Upper lobe of left lung (tissue), 6 donors: ENCODE results near the gene PLAGL1. TPM values are rescaled to one million over a fixed set of nuclear protein-coding genes. Genes with fewer than 3 reads are reported as not detected.

Experiments used
- ATAC-seq, 2 donors: fragments of 200-7000 bp; cut with Tn5 transposase; one replicate each; pipeline ENCODE4 v1.9.1; 2022; ENCODE audit warnings: mild to moderate bottlenecking in 2 of 2, moderate library complexity in 2 of 2; ENCODE audit not compliant: low FRiP score in 2 of 2
- DNase-seq, 2 donors: peaks; one replicate each; pipeline ENCODE4 v3.0.0-alpha.2; 2019 to 2020
- H3K27ac ChIP-seq, 4 donors: fragments of 200-600 bp; sonication (generic); one replicate each; pipeline ENCODE4 v1.5.1; 2016 to 2019
- H3K27me3 ChIP-seq, 4 donors: fragments of 200-600 bp; sonication (generic); one replicate each; pipeline ENCODE4 v1.5.1; 2017 to 2019
- H3K36me3 ChIP-seq, 4 donors: fragments of 200-600 bp; sonication (generic); one replicate each; pipeline ENCODE4 v1.5.1; 2016 to 2019
- H3K4me1 ChIP-seq, 4 donors: fragments of 200-600 bp; sonication (generic); one replicate each; pipeline ENCODE4 v1.5.1; 2018 to 2019
- H3K4me3 ChIP-seq, 4 donors: fragments of 200-600 bp; sonication (generic); one replicate each; pipeline ENCODE4 v1.5.1; 2017 to 2019; ENCODE audit warnings: mild to moderate bottlenecking in 2 of 4, moderate library complexity in 1 of 4
- H3K9me3 ChIP-seq, 4 donors: fragments of 200-600 bp; sonication (generic); one replicate each; pipeline ENCODE4 v1.5.1; 2018 to 2019
- CTCF ChIP-seq, 6 experiments: fragments of 450-650 bp in 4 of 6; fragments of 200-600 bp in 2 of 6; sonication (generic) in 2 of 6; IDR thresholded peaks; one replicate each; pipeline ENCODE4 v1.5.1; 2016 to 2019; ENCODE audit warnings: antibody characterized with exemption in 6 of 6
- EP300 ChIP-seq, 4 donors: sonication (generic); formaldehyde crosslinking; IDR thresholded peaks; one replicate each; pipeline ENCODE4 v1.5.1; 2017; ENCODE audit warnings: antibody characterized with exemption in 4 of 4, control low read depth in 2 of 4
- POLR2A ChIP-seq, 4 donors: fragments of 450-650 bp; IDR thresholded peaks; one replicate each; pipeline ENCODE4 v1.5.1; 2016 to 2017; ENCODE audit warnings: antibody characterized with exemption in 4 of 4, mild to moderate bottlenecking in 2 of 4
- POLR2AphosphoS5 ChIP-seq, 2 donors: sonication (generic); formaldehyde crosslinking; IDR thresholded peaks; one replicate each; pipeline ENCODE4 v1.5.1; 2017; ENCODE audit warnings: antibody characterized with exemption in 2 of 2
- WGBS, 2 donors: methylation state at CpG; one replicate each; pipeline ENCODE4 v1.1.5; 2017 to 2018; 5-methylcytosine and 5-hydroxymethylcytosine counted together
- total RNA-seq, 6 donors: library from RNA; depleted of rRNA in 4 of 6; stranded (reverse); fragments of >200 nt in 4 of 6; gene quantifications; one replicate each; pipeline versions ENCODE4 v1.1.0 to v1.2.1, GENCODE V29; 2016 to 2021
- donor health status: DM: no; HTN: no; CAD: no; lungs with moderate emphysema.
- donor health status: DM: no; HTN: yes; CAD: no; lungs with severe emphysema.

The PLAGL1 gene
- total RNA-seq, 6 donors from 2014 or later, result 22.5 to 47.5 (median 35.4) TPM

- no peak for DNase-seq
- peaks cover 0 to 3% (median 0%) of the 10 kb centered on the region in 4 donors for H3K9me3 ChIP-seq
- 33 to 35% methylated on average over 4 of the region's 4 CpGs for WGBS, 2 donors
- TF ChIP-seq EP300 (IDR thresholded peaks at IDR 0.05) (no peak), POLR2A (IDR thresholded peaks at IDR 0.05) (no peak), POLR2AphosphoS5 (IDR thresholded peaks at IDR 0.05) (no peak), CTCF (IDR thresholded peaks at IDR 0.05) (no peak)
- no peak overlapping the region for H3K4me3 ChIP-seq
- no peak overlapping the region for H3K27ac ChIP-seq
- ATAC-seq, result peak in 1 of 2 donors; percentile 69
- no peaks in the 10 kb centered on the region for H3K27me3 ChIP-seq
- H3K36me3 ChIP-seq, result no peaks in the 10 kb centered on the region
- H3K4me1 ChIP-seq, result peaks cover 0 to 13% (median 8%) of the 10 kb centered on the region in 4 donors
These were observed 26.0 kb upstream of the PLAGL1 start for GRCh38 chr6:144033816-144034735.

- no peak for ATAC-seq
- TF ChIP-seq EP300 (IDR thresholded peaks at IDR 0.05), result no peak
- TF ChIP-seq POLR2AphosphoS5 (IDR thresholded peaks at IDR 0.05), result no peak
- TF ChIP-seq CTCF (IDR thresholded peaks at IDR 0.05), result no peak
- TF ChIP-seq POLR2A (IDR thresholded peaks at IDR 0.05), result no peak
- Histone ChIP-seq H3K4me3 (no peak overlapping the region), H3K9me3 (peaks cover 0 to 3% (median 0%) of the 10 kb centered on the region in 4 donors), H3K4me1 (no peaks in the 10 kb centered on the region), H3K27me3 (no peaks in the 10 kb centered on the region), H3K27ac (no peak overlapping the region), H3K36me3 (no peaks in the 10 kb centered on the region)
- 53 to 59% methylated on average over 3 of the region's 3 CpGs for WGBS, 2 donors
- no peak for DNase-seq
These were observed 21.4 kb upstream of the PLAGL1 start for GRCh38 chr6:144029452-144029851.

GRCh38 chr6:144027932-144028587, 20.0 kb upstream of the PLAGL1 start:
- no peak overlapping the region for H3K4me3 ChIP-seq
- H3K27me3 ChIP-seq, result no peaks in the 10 kb centered on the region
- H3K36me3 ChIP-seq, result no peaks in the 10 kb centered on the region
- DNase-seq, result no peak
- ATAC-seq, result no peak
- H3K4me1 ChIP-seq, result no peaks in the 10 kb centered on the region
- no peak for TF ChIP-seq EP300 (IDR thresholded peaks at IDR 0.05)
- TF ChIP-seq POLR2A (IDR thresholded peaks at IDR 0.05), result no peak
- TF ChIP-seq POLR2AphosphoS5 (IDR thresholded peaks at IDR 0.05), result no peak
- no peak for TF ChIP-seq CTCF (IDR thresholded peaks at IDR 0.05)
- H3K27ac ChIP-seq, result no peak overlapping the region
- no peaks in the 10 kb centered on the region for H3K9me3 ChIP-seq

- ATAC-seq, result no peak
- Histone ChIP-seq H3K27me3 (no peaks in the 10 kb centered on the region), H3K36me3 (no peaks in the 10 kb centered on the region), H3K4me3 (no peak overlapping the region), H3K4me1 (no peaks in the 10 kb centered on the region), H3K27ac (no peak overlapping the region), H3K9me3 (no peaks in the 10 kb centered on the region)
- TF ChIP-seq POLR2A (IDR thresholded peaks at IDR 0.05) (no peak), POLR2AphosphoS5 (IDR thresholded peaks at IDR 0.05) (no peak), EP300 (IDR thresholded peaks at IDR 0.05) (no peak), CTCF (IDR thresholded peaks at IDR 0.05) (no peak)
- 89 to 92% methylated on average over 4 of the region's 4 CpGs for WGBS, 2 donors
- no peak for DNase-seq
These were observed 15.2 kb upstream of the PLAGL1 start for GRCh38 chr6:144023216-144023615.
